22Rv1 (cell line): ENCODE measurements around the gene TSPAN9.

Experiments used
- ZFX ChIP-seq: fragments of 450-650 bp; IDR thresholded peaks from 2 replicates; pipeline ENCODE4 v1.6.1; 2017; ENCODE audit warnings: antibody characterized with exemption, borderline replicate concordance
- TF ChIP-seq, protein P1 (sequence below): fragments of 450-650 bp; IDR thresholded peaks from 2 replicates; pipeline ENCODE4 v1.5.1; 2017; ENCODE audit warnings: mild to moderate bottlenecking

DNA sequence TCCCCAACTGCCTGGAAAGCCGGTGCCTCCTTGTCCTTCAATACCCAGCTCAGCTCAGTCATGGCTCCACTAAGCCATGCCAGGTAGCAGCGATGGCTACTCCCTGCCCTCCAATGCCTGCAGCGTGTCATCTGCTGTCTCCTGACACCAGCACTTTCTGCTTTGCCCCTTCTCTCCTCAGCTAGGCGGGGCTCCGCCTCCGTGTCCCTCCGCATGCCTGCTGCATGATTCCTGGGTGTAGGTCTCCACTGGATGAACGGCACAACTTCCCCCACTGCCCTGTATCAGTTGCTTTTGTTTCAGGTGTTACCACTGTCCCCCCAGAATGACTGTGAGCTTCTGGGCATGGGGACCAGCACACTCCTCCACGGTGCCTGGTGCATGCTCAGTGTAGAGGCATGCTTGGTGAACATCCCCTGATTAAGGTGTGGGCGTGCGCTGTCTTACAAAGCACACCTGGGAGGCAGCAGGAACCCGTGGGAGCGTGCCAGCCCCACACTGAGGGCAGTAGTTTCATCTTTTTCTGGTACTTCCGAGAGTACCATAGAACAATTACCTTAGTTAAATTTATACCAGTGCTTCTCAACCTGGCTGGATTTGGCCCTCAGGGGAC is 234.4 kb downstream of the TSPAN9 start:
- TF ChIP-seq, protein P1, sequence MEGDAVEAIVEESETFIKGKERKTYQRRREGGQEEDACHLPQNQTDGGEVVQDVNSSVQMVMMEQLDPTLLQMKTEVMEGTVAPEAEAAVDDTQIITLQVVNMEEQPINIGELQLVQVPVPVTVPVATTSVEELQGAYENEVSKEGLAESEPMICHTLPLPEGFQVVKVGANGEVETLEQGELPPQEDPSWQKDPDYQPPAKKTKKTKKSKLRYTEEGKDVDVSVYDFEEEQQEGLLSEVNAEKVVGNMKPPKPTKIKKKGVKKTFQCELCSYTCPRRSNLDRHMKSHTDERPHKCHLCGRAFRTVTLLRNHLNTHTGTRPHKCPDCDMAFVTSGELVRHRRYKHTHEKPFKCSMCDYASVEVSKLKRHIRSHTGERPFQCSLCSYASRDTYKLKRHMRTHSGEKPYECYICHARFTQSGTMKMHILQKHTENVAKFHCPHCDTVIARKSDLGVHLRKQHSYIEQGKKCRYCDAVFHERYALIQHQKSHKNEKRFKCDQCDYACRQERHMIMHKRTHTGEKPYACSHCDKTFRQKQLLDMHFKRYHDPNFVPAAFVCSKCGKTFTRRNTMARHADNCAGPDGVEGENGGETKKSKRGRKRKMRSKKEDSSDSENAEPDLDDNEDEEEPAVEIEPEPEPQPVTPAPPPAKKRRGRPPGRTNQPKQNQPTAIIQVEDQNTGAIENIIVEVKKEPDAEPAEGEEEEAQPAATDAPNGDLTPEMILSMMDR, result no peak
- TF ChIP-seq ZFX, result no peak
